HG03457 (cell line): ENCODE data around the gene DNMT3L.
"Not testable (repeated sequence)": the region's sequence is repeated elsewhere in the genome, so short reads cannot be mapped to it uniquely, and the experiment has no call there.

Experiments used
- ATAC-seq: cut with Tn5 transposase; IDR thresholded peaks from one replicate; pipeline ENCODE4 v1.9.1; 2021; ENCODE audit warnings: moderate number of reproducible peaks; ENCODE audit not compliant: unreplicated experiment

DNMT3L gene

DNA sequence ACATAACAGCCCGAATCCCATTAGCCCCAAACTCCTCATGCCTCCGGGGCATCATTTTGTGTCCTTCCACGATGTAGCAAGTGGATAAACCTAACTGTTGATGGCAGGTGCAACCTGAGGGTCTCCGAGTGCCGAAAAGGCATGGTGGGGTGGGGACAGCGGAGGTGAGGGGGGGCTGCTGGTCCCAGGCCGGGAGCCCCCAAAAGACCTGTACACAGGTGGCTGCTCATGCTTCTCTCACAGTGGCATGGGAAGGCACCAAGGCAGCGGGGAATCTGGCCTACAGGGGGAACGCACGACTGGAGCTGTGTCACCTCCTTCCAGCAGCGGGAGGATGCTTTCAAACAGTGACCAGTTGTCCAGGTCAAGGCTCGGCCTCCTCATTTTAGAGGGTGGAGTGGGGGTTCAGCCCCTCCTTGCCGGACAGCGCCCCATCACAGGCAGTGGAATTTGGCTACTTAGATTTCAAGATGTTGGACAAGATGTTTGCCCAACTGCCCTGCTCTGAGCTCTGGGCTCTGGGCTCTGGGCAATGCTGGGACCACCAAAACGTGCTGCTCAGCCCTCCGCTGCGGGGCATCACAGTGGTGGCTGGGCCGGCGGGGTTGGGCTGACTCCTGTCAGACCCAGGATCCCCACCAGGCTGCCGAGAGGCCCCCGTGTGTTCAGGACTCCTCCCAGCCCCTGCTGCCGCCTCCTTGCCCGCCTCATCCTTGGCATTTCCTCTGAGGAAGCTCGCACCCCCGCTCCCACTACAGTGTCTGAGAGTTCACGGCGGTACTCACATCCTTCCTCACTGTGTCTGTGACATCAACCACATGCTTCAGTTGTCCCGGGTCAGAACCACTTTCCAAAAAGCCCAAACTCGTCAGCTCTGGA, 7.6 kb downstream of the DNMT3L start:
- ATAC-seq, result no peak

GRCh38 chr21:44249204-44250037, 12.3 kb downstream of the DNMT3L start:
- ATAC-seq, result not testable (repeated sequence)

DNA sequence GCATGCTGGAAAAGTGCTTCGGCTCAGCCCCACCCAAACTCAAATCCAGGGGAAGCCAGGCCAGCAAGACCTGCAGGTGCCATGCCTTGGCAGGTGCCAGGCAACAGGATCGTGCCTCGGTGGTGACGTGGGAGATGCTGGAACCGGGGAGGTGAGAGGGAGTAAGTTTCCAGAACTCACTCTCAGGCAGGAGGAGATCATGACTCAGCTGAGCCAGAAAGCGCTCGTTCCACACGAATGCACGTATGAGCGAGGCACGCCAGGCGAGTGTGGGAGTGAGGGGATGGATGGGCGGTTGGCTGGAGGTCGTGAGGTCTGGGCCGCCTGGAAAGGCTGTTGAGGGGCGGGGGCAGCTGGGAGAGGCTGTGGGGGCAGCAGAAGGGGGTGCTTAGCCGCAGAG, 13.8 kb downstream of the DNMT3L start:
- ATAC-seq, result not testable (repeated sequence)

DNA sequence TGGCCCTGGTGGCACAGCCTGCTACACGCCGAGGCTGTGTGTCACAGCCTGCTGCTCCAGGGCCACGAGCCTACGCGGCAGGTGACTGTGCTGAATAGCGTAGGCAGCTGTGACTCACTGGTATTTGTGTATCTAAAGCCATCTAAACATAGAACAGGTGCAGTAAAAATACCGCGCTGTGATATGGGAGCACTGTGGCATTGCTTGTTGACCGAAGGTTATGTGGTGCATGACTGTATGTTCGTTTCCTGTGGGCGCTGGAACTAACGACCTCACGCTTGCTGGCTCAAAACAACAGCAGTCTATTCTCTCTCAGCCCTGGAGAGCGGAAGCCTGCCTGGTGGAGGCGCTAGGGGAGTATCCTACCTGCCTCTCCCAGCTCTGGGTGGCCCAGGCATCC, 17.7 kb downstream of the DNMT3L start:
- peak; percentile 54 for ATAC-seq

DNA sequence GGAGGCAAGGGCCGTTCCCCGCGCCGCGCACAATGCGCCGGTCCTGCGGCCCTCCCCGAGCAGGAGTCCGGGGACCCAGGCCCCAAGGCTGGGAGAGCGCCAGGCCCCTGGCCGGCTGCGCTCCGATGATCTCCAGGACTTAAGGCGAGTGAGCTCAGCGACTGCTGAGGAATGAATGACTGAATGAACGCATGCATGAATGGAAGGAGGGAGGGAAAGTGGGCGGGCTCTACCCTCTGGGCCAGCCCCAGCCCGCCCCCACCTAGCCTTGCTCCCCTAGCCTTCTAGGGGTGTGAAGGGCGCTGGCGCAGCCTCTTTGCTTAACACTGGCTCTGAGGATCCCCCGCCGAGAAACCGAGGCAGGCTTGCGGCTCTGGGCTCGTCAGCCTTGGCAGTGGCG, 20.4 kb downstream of the DNMT3L start:
- ATAC-seq, result not testable (repeated sequence)

- ATAC-seq, result not testable (repeated sequence)
These were observed 20.9 kb downstream of the DNMT3L start, which contains the start of gene ICOSLG for GRCh38 chr21:44240842-44241241. ICOSLG (minus strand) TSS chr21:44240943; CDS start chr21:44240817, 126 bp downstream.

DNA sequence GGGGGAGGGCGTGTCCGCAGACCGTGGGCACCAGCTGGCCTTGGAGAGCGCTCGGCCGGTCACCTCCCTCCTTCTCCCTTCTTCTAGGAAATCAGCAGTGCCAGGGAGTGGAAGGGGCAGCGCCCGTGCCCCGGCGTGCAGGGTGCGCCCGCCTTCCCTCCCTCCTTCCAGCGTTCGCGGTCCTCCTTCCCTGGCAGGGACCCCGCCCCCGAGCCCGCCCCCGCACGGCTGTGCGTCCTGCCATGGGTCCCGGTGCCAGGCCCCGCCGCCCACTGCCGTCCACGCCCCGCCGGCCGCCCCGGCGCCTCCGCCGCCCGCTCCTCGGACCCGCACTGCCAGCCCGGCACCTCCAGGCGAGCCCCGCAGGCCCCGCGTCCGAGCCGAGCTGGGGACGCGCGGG, 21.3 kb downstream of the DNMT3L start:
- not testable (repeated sequence) for ATAC-seq

- ATAC-seq, result not testable (repeated sequence)
These were observed 32.1 kb downstream of the DNMT3L start for GRCh38 chr21:44229561-44229960.

DNA sequence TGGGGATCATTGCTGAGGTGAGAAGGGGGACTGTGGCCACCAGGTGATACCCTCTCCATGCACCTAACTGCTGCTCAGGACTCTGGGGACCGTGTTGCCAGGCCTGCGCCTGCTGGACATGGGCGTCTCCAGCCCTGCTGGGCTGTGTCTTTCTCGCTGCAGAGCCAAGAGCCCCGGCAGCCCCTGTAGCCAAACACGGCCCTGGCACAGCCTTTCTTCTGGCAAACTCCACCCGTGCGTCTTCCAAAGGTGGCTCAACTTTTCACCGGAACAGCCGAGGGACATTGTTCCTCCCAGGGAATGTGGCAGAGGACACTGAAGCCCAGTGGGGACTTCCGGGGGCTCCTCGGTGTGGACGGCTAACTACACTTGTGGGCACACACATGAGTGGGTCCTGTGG, 33.6 kb downstream of the DNMT3L start:
- ATAC-seq, result not testable (repeated sequence)

GRCh38 chr21:44227614-44228013, 34.1 kb downstream of the DNMT3L start:
- not testable (repeated sequence) for ATAC-seq

GRCh38 chr21:44225605-44226004, 36.1 kb downstream of the DNMT3L start:
- ATAC-seq, result not testable (repeated sequence)

GRCh38 chr21:44223334-44223733, 38.4 kb downstream of the DNMT3L start:
- not testable (repeated sequence) for ATAC-seq

GRCh38 chr21:44220674-44221073, 41.0 kb downstream of the DNMT3L start:
- ATAC-seq, result not testable (repeated sequence)

- ATAC-seq, result not testable (repeated sequence)
These were observed 43.2 kb downstream of the DNMT3L start for GRCh38 chr21:44218461-44218860.

DNA sequence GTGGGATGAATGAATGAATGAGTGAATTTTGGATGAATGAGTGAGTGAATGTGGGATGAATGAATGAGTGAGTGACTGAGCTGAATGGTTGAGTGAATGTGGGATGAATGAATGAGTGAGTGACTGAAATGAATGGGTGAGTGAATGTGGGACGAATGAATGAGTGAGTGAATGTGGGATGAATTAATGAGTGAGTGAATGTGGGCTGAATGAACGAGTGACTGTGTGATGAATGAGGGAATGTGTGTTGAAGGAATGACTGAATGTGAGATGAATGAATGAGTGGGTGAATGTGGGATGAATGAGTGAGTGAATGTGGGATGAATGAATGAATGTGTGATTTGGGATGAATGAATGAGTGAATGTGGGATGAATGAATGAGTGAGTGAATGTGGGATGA, 49.7 kb downstream of the DNMT3L start:
- not testable (repeated sequence) for ATAC-seq

- not testable (repeated sequence) for ATAC-seq
These were observed 50.1 kb downstream of the DNMT3L start for GRCh38 chr21:44211574-44211973.

DNA sequence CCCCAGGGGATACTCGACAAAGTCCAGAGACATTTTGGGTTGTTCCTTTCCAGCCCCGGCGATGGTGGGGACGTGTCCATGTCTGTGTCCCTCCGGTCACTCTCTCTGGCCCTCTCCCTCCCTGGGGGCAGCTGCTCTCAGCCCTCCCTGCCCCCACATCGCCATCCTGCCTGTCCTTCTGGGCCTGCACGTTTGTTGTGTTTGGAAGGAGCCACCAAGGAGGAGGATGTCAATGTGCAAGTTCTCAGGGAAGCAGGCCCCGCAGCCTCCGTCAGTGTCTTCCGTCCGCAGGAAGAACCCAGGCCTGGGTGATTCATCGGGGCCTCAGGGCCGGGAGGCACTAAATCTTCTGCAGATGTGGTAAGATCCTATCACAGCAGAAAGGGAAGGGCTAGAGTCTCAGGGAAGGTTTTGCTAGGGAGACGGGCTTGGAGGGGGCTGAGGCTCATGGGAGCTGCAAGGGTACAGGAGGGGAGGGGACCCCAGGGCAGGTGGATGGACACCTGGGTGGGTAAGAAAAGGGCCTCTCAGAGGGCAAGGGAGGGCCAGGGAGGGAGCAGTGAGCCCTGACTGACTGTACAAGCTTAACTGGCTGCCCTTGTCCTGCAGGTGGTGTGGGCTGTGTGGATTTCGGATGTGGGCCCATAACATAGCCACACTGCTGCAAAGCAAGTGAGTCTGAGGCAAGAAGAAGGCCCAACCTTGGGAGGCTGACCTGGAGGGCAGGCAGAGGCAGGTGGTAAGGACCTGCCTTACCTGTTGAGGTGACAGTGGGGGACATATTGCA, 53.6 kb downstream of the DNMT3L start:
- not testable (repeated sequence) for ATAC-seq

DNA sequence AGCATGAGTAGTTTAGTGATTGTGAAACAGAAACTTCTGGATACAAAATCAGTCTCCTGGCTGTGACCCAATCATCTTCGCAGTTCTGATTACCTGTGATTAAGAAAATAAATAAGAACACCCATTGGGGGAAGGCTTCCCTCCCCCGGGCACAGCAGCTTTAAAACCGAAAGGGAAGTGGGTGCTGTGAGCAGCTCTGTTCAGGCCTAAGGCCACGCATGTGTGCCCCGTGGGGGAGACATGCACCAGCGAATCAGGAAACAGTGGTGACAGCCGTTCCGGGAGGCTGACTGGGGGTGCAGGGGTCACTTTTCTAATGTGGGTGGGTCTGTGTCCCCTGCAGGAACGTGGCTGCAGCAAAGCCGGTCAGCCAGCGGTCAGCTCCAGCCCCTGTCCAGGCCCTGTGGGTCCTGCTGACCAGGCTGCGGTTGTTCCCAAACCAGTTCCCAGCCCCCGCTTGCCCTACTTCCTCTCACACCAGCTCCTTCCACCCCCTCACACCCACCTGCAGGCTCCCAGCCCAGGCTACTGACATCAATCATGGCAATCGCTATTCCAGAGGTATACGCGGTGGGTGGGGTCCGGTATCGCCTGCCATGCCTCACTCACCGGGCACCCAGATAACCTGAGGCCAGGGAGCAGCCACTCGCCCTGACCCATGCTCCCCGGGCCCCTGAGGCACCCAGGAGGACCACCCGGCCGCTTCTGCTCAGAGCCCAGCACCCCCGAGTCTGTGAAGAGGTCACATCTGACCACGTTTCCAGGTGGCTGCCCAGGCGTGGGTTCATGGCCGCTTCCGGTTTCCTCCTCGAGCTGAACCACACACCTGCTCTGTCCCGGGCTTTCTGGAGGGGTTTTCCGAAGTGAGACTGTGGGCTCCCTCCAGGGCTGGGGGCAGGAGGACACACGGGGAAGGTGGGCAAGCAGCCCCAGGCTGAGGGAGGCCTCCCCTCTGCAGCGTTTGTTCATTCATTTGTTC, 54.7 kb downstream of the DNMT3L start:
- ATAC-seq, result not testable (repeated sequence)

GRCh38 chr21:44206187-44206586, 55.5 kb downstream of the DNMT3L start:
- ATAC-seq, result not testable (repeated sequence)
